Hepatocyte (in vitro differentiated cells): ENCODE results near the gene RREB1.

Experiments used
- CTCF ChIP-seq: fragments of 200-600 bp; sonication (generic); IDR thresholded peaks from 2 replicates; pipeline ENCODE4 v1.5.1; 2016; ENCODE audit warnings: antibody characterized with exemption, mild to moderate bottlenecking; ENCODE audit not compliant: poor library complexity
- EZH2 ChIP-seq: fragments of 200-600 bp; sonication (generic); IDR thresholded peaks from 2 replicates; pipeline ENCODE4 v1.6.1; 2016; ENCODE audit warnings: antibody characterized with exemption, mild to moderate bottlenecking, borderline replicate concordance
- EZH2phosphoT487 ChIP-seq: fragments of 200-600 bp; sonication (generic); IDR thresholded peaks from one replicate; pipeline ENCODE4 v1.6.1; 2018; ENCODE audit warnings: antibody characterized with exemption, mild to moderate bottlenecking, low read depth, moderate library complexity; ENCODE audit not compliant: unreplicated experiment, severe bottlenecking

GRCh38 chr6:7197747-7198146 lies 90.0 kb downstream of the RREB1 start:
- TF ChIP-seq CTCF (no peak), EZH2 (no peak), EZH2phosphoT487 (no peak)
